ENCODE data around the gene GRID1.

The GRID1 gene

GRCh38 chr10:86204421-86205305, 161.9 kb downstream of the GRID1 start:
- DNase-seq, result no peak

- DNase-seq, result peak in 1 of 5 experiments; percentile 27
Measured at GRCh38 chr10:86203162-86203905, 163.3 kb downstream of the GRID1 start.

- DNase-seq, result no peak
Measured at GRCh38 chr10:86202226-86202735, 164.3 kb downstream of the GRID1 start.

- no peak for DNase-seq
Measured at GRCh38 chr10:86200867-86201266, 165.7 kb downstream of the GRID1 start.

- DNase-seq, result no peak
Measured at GRCh38 chr10:86200269-86200668, 166.3 kb downstream of the GRID1 start.

DNA sequence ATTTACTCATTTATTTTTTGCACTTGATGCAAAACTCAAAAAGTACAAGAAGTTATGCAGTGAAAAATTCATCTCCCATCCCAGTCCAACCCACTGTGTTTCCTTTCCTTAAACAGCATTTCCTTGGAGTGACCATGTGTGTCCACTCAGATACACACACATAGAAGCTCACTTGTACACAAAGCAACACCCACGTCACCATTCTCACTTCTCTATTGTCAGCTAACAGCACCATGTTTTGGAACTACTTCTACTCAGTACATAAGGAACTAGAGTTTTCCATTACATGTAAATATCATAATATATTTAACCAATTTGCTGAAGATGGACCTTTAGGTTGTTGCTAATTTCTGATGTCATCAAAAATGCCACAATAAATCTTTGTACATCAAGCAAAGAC, 167.6 kb downstream of the GRID1 start:
- no peak for DNase-seq

GRCh38 chr10:86198271-86198670, 168.3 kb downstream of the GRID1 start:
- no peak for DNase-seq

DNA sequence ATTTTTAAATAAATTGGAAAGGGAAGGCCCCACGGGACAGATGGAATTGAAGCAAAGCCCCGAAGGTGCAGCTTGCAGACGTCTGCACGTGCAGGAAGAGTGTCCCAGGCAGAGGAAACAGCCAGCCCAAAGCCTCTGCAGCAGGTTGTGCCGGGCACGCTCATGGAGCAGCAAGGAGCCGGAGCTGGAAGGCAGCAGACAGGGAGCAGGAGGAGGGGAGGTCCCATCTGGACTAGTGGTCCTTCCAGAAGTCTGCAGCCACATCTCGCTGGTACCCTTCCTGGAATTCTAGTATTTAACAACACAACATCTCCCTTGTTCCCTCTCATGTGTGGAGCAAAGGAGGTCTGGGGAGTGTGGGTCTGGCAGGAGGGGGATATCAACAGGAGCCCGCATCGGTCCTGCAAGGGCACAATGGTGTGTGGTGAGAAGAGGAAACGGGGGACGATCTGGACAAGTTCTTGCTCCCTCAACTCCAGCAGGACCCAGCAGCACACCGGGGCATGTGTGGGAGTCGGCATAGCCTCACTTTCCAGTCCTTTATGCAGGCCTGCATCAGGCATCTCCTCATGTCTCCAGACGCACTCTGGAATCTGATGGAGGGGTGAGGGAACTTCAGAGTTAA, 169.3 kb downstream of the GRID1 start:
- no peak for DNase-seq

- DNase-seq, result no peak
Measured at GRCh38 chr10:86195521-86196157, 171.0 kb downstream of the GRID1 start.

DNA sequence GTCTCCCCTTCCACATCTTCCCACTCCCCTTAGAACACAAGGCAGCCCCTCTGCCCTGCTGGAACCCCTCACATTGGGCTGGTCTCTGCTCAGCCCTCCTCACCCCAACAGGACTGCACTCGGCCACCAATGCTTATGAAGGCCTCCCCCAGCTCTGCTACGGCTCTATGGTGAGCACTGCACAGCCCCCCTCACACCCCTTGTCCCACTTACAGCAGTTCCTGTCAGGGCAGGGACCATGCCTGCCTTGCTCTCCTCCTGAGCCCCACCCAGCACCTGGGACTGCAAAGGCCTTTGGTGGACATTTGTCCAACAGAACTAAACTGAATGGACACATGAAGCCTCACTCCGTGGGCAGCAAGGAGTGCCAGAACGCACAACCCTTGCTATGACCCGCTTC, 171.9 kb downstream of the GRID1 start:
- no peak for DNase-seq

DNA sequence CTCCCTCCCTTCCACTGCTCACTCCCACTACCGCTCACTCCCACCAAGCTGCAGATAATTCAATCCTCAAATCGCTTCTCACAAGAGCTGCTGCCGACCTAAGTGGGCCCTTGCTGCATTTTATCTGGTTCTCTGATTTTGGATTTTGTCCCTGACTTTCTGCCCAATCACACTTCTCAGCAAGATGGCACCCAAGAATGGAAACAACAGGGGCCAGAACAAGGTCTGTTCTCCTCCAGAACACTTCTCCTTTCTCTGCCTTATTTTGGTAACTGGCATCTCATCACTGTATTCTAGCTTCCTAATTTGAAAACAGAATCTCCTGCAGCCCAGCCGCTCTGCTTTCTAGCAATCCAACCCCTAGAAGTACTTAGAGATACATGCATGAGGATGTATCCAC, 172.8 kb downstream of the GRID1 start:
- DNase-seq, result no peak

- DNase-seq, result no peak
Measured at GRCh38 chr10:86192691-86193090, 173.9 kb downstream of the GRID1 start.

DNA sequence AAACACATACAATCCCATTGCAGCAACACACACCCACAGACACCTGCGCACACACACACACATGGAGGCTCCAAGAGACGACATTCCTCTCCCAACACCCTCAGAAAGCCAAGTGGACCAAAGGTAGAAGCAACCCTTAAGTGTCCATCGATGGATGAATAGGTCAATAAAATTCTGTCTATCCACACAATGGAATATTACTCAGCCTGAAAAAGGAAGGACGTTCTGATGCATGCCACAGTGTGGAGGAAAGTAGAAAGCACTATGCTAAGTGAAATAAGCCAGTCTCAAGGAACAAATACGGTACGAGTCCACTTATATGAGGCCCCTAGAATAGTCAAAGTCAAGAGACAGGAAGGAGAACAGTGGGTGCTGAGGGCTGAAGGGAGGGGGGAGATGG, 174.4 kb downstream of the GRID1 start:
- no peak for DNase-seq

- DNase-seq, result no peak
Measured at GRCh38 chr10:86191686-86192085, 174.9 kb downstream of the GRID1 start.

DNA sequence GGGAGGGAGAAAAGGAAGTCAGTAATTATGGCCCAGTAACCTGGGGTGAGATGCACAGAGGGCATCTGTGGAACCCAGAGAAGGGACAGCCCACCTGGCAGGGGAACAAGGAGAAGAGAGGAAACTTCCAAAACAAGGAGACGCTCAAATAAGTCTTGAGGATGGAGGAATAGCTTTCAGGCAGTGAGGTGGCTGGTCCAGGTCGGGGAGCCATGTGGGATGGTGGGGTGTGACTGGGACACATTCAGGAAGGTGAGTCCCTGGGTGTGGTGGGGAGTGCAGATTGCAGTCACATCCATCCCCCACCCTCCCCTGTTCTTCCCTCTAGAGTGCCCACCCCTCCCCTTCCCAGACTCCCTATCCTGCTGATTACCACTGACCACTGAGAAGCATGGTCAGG, 175.4 kb downstream of the GRID1 start:
- no peak for DNase-seq

DNA sequence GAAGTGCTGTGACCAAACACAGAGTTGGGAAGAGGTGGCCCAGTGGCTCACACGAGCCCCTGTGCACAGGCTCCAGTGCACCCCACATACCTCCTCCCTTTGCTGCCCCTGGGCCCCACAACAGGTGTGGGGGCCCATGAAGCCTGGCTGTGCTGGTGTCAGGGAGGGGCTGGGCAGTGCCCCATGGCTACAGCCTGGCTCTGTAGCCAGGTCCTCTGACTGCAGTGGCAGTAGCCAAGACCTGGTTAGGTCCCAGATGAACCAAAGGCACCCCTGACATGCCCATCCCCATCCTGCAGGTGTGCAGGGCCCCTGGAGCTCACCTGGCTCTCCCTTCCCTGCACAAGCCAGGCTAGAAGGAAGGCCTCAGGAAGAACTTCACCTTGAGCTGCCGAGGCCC, 176.3 kb downstream of the GRID1 start:
- DNase-seq, result no peak

DNA sequence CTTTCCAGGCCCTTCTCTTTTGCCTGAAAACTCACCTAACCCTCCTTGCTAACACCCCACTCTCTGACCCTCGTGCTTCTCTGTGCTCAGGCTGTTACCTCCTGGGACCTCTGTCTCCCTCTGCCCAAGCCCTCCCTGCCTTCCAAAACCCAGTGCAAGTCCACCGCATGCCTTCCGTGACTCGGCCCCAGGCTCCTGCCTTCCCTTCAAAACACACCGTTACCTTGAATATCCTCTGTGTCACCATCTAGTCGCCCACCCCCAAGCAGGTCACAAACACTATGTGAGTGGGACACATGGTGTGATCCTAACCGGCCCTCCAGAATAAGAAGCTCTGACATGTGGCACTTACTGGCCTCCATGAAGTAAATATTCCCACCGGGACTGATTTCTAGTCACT, 176.7 kb downstream of the GRID1 start:
- no peak for DNase-seq

DNA sequence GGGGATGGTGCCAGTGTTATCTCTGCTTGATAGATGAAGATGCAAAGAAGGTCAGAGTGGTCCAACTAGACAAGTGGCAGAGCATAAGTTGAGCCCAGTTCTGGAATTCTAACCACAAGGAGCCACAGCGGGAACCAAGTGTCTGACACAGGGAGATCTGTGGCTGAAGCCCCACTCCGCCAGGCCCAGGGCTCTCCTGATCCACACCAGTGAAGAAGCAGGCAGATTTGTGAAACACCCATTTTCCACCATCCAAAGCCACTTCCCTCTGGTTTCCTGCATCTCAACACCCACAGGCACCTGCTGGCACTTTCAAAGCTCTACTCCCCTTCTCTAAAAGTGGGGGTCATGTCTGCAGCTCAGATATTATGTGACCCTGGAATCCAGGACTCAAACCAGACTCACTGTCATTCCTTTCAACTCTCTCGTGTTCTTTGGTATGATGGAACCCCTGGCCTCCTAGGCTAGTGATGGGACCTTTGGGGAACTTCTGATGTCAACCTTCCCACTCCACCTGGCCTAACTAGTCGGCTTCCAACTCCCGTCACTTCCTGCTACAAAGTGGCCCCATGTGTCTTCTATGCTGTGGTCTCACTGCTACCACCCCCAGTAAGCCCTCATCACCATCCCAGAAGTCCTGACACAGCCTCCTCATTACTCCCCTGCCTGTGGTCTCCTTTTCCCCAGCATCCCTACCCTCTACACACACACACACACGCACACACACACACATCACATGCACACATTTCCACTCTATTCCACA, 177.6 kb downstream of the GRID1 start:
- no peak for DNase-seq

- DNase-seq, result no peak
Measured at GRCh38 chr10:86188326-86188725, 178.3 kb downstream of the GRID1 start.

GRCh38 chr10:86187499-86188239, 178.9 kb downstream of the GRID1 start:
- DNase-seq, result no peak

- DNase-seq, result peak in 1 of 5 experiments; percentile 81
Measured at GRCh38 chr10:86186633-86187032, 180.0 kb downstream of the GRID1 start.

All from T-helper 2 cell (primary cell).